Measurements from ENCODE around the gene CDKN2D. TPM values are rescaled to one million over a fixed set of nuclear protein-coding genes. Genes with fewer than 3 reads are reported as not detected.

Gene CDKN2D
- total and polyA plus RNA-seq, 2 of the 8 experiments (the other 6 are each of a cell fraction or from before 2014, with no cell fraction given), result 3.0 to 4.0 TPM

- no peaks in the 10 kb centered on the region for H3K79me2 ChIP-seq (ENCODE audit: control insufficient read depth in 1 of 2, insufficient read depth in 2 of 2, low read length in 2 of 2)
- no peaks in the 10 kb centered on the region for H4K20me1 ChIP-seq (replicated peaks in 1 of 2; ENCODE audit: control insufficient read depth in 1 of 2, insufficient read depth in 2 of 2, low read length in 2 of 2)
- H2BK15ac ChIP-seq (ENCODE audit: low read length), result no peak overlapping the region
- no peak overlapping the region for H3K4ac ChIP-seq (replicated peaks; ENCODE audit: insufficient read length, low read depth, low read length)
- DNase-seq (ENCODE audit: low read depth in 1 of 2, low spot score in 2 of 2) (no peak), FAIRE-seq (no peak)
- no peak overlapping the region for H3K56ac ChIP-seq (replicated peaks; ENCODE audit: insufficient read length, low read depth, low read length)
- no peaks in the 10 kb centered on the region for H3K4me1 ChIP-seq (replicated peaks in 1 of 4; ENCODE audit: control insufficient read depth in 3 of 4, insufficient read depth in 4 of 4, low read length in 3 of 4)
- no peak overlapping the region for H4K91ac ChIP-seq (replicated peaks; ENCODE audit: insufficient read length, low read length)
- no peak overlapping the region for H3K9ac ChIP-seq (replicated peaks in 1 of 4; ENCODE audit: extremely low read depth in 1 of 4, low read depth in 3 of 4, low read length in 3 of 4)
- WGBS, 2 experiments (ENCODE audit: extremely low coverage in 1 of 2, insufficient coverage in 1 of 2, insufficient read length in 1 of 2, insufficient replicate concordance in 2 of 2, low coverage in 1 of 2, low lambda C conversion rate in 2 of 2, missing lambda C conversion rate in 1 of 2), result 84% methylated on average over 10 of the region's 10 CpGs; no CpG with 5 or more reads in 1 of the 2 experiments
- no peak overlapping the region for H2BK12ac ChIP-seq (ENCODE audit: low read depth, low read length)
- no peak overlapping the region for H3K4me3 ChIP-seq (ENCODE audit: extremely low read depth in 1 of 4, insufficient read depth in 2 of 4, low read depth in 3 of 4, low read length in 4 of 4)
- H4K5ac ChIP-seq (ENCODE audit: insufficient read length, low read depth, low read length), result no peak overlapping the region
- H2BK5ac ChIP-seq (ENCODE audit: low read depth, low read length), result no peak overlapping the region
- H3K27me3 ChIP-seq (replicated peaks in 1 of 4; ENCODE audit: control insufficient read depth in 3 of 4, extremely low read depth in 1 of 4, insufficient read depth in 3 of 4, low read length in 3 of 4), result no peaks in the 10 kb centered on the region
- H2AK5ac ChIP-seq (ENCODE audit: low read depth, low read length), result no peak overlapping the region
- H2BK20ac ChIP-seq (ENCODE audit: low read length), result no peak overlapping the region
- no peaks in the 10 kb centered on the region for H3K9me3 ChIP-seq (ENCODE audit: insufficient read depth in 2 of 2, low read depth in 1 of 2, low read length in 1 of 2)
- no peak overlapping the region for H3K18ac ChIP-seq (ENCODE audit: extremely low read depth, low read length)
- H3K23ac ChIP-seq (ENCODE audit: insufficient read length), result no peak overlapping the region
- H3K14ac ChIP-seq (ENCODE audit: insufficient read length), result no peak overlapping the region
- H3K79me1 ChIP-seq (ENCODE audit: low read depth, low read length), result no peaks in the 10 kb centered on the region
- H3K27ac ChIP-seq (ENCODE audit: low read depth, low read length), result no peak overlapping the region
- no peaks in the 10 kb centered on the region for H3K23me2 ChIP-seq (ENCODE audit: low read depth, low read length)
- H3K36me3 ChIP-seq (ENCODE audit: control insufficient read depth in 2 of 4, insufficient read depth in 4 of 4, low read length in 3 of 4), result no peaks in the 10 kb centered on the region
- no peak overlapping the region for H2AFZ ChIP-seq (ENCODE audit: low read length)
- ChIA-PET POLR2A (ENCODE audit: partially characterized antibody) (interaction anchor here (1.5 to 1.7 kb wide), 2 partner anchors 10 to 22 kb away, joined by 3 to 4 read pairs; no protein-coding TSS in a partner anchor), CTCF (ENCODE audit: partially characterized antibody) (interaction anchor here (0.7 to 8.3 kb wide), 7 partner anchors 8 to 128 kb away, joined by 3 to 55 read pairs (median 9); partner anchors contain the start of gene S1PR5)
- H2BK120ac ChIP-seq (replicated peaks; ENCODE audit: low read depth, low read length), result no peak overlapping the region
- no peak overlapping the region for H4K8ac ChIP-seq (ENCODE audit: extremely low read depth, insufficient read depth, low read length)
- H3K4me2 ChIP-seq (ENCODE audit: insufficient read depth in 1 of 2, low read depth in 2 of 2, low read length in 2 of 2), result no peak overlapping the region
- TF ChIP-seq USF2 (IDR thresholded peaks at IDR 0.05; ENCODE audit: low read length) (no peak), TEAD4 (IDR thresholded peaks at IDR 0.05; ENCODE audit: low read depth, low read length) (no peak), RAD21 (IDR thresholded peaks at IDR 0.05 in 1 of 2, conservative IDR thresholded peaks at IDR 0.05 in 1 of 2; ENCODE audit: low read depth in 2 of 2, low read length in 2 of 2) (no peak), CHD2 (IDR thresholded peaks at IDR 0.05; ENCODE audit: low read length) (no peak), SP1 (IDR thresholded peaks at IDR 0.05; ENCODE audit: low read depth, low read length) (no peak), JUN (IDR thresholded peaks at IDR 0.05; ENCODE audit: low read depth, low read length) (no peak), E2F6 (IDR thresholded peaks at IDR 0.05) (no peak), SIX5 (IDR thresholded peaks at IDR 0.05; ENCODE audit: low read depth, low read length) (no peak), RNF2 (IDR thresholded peaks at IDR 0.05; ENCODE audit: borderline replicate concordance, low read depth, low read length, missing control alignments, poor library complexity, severe bottlenecking) (no peak), BACH1 (IDR thresholded peaks at IDR 0.05; ENCODE audit: low read length) (no peak)
Measured at GRCh38 chr19:10533646-10534386, 35.0 kb downstream of the CDKN2D start.

Measured in H1 (cell line).